ENCODE results near the gene NBR1. TPM values are rescaled to one million over a fixed set of nuclear protein-coding genes. Genes with fewer than 3 reads are reported as not detected.

NBR1 gene
- total RNA-seq, 1 experiment from 2014 or later = 42.8 TPM

DNA sequence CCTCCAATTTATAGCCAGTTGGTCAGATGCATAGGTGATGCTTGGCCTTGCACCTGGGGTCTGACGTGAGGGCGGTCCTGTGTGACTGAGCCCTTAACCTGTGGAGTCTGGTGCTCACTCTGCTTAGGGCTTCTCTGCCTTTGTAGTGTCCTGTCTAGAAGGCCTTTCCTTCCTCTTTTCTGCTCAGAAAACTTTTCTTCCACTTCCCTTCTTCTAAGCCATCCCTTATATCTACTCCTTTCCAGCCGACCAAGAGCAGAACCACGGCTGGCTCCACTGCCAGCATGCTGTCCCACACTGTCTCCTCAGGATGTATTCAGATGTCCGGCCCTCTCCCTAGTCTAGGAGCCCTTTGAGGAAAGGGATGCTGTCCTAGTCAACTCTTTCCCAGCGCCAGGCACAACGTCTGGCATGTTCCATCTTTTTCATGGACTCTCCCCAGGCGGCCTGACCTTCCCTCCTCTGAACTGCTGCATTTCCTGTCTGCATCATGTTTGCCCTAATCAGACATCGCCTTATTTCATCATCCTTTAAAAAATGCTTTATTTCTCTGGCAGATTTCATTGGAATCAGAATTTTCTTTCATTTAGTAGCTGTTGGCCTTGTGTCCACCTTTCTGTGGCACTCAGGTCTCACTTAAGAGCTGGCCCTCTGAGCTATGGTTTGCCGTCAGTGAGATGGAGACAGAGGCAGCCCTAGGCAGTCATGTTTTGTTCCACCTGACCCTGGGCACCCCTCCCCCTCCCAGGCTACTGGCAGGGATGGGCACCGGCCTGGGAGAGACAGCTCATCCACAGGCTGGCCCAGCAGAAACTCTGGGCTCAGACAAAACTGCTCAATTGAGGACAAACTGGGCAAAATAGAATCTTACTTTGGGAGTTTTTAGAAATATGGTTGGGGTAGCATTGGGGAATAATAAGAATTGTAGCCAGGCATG is 30.4 kb upstream of the NBR1 start (continued):
- TF ChIP-seq, protein P1, sequence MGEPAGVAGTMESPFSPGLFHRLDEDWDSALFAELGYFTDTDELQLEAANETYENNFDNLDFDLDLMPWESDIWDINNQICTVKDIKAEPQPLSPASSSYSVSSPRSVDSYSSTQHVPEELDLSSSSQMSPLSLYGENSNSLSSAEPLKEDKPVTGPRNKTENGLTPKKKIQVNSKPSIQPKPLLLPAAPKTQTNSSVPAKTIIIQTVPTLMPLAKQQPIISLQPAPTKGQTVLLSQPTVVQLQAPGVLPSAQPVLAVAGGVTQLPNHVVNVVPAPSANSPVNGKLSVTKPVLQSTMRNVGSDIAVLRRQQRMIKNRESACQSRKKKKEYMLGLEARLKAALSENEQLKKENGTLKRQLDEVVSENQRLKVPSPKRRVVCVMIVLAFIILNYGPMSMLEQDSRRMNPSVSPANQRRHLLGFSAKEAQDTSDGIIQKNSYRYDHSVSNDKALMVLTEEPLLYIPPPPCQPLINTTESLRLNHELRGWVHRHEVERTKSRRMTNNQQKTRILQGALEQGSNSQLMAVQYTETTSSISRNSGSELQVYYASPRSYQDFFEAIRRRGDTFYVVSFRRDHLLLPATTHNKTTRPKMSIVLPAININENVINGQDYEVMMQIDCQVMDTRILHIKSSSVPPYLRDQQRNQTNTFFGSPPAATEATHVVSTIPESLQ (CRISPR knock-in tag; IDR thresholded peaks at IDR 0.05) = no peak
- TF ChIP-seq, protein P2, sequence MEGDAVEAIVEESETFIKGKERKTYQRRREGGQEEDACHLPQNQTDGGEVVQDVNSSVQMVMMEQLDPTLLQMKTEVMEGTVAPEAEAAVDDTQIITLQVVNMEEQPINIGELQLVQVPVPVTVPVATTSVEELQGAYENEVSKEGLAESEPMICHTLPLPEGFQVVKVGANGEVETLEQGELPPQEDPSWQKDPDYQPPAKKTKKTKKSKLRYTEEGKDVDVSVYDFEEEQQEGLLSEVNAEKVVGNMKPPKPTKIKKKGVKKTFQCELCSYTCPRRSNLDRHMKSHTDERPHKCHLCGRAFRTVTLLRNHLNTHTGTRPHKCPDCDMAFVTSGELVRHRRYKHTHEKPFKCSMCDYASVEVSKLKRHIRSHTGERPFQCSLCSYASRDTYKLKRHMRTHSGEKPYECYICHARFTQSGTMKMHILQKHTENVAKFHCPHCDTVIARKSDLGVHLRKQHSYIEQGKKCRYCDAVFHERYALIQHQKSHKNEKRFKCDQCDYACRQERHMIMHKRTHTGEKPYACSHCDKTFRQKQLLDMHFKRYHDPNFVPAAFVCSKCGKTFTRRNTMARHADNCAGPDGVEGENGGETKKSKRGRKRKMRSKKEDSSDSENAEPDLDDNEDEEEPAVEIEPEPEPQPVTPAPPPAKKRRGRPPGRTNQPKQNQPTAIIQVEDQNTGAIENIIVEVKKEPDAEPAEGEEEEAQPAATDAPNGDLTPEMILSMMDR (IDR thresholded peaks at IDR 0.05) = no peak
- no peak for TF ChIP-seq RORB (CRISPR knock-in tag; IDR thresholded peaks at IDR 0.05)
- TF ChIP-seq, protein P3, sequence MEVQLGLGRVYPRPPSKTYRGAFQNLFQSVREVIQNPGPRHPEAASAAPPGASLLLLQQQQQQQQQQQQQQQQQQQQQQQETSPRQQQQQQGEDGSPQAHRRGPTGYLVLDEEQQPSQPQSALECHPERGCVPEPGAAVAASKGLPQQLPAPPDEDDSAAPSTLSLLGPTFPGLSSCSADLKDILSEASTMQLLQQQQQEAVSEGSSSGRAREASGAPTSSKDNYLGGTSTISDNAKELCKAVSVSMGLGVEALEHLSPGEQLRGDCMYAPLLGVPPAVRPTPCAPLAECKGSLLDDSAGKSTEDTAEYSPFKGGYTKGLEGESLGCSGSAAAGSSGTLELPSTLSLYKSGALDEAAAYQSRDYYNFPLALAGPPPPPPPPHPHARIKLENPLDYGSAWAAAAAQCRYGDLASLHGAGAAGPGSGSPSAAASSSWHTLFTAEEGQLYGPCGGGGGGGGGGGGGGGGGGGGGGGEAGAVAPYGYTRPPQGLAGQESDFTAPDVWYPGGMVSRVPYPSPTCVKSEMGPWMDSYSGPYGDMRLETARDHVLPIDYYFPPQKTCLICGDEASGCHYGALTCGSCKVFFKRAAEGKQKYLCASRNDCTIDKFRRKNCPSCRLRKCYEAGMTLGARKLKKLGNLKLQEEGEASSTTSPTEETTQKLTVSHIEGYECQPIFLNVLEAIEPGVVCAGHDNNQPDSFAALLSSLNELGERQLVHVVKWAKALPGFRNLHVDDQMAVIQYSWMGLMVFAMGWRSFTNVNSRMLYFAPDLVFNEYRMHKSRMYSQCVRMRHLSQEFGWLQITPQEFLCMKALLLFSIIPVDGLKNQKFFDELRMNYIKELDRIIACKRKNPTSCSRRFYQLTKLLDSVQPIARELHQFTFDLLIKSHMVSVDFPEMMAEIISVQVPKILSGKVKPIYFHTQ (CRISPR knock-in tag; IDR thresholded peaks at IDR 0.05) = no peak
- no peak for TF ChIP-seq FOXK1 (CRISPR knock-in tag; IDR thresholded peaks at IDR 0.05)
- TF ChIP-seq, protein P4, sequence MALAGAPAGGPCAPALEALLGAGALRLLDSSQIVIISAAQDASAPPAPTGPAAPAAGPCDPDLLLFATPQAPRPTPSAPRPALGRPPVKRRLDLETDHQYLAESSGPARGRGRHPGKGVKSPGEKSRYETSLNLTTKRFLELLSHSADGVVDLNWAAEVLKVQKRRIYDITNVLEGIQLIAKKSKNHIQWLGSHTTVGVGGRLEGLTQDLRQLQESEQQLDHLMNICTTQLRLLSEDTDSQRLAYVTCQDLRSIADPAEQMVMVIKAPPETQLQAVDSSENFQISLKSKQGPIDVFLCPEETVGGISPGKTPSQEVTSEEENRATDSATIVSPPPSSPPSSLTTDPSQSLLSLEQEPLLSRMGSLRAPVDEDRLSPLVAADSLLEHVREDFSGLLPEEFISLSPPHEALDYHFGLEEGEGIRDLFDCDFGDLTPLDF (CRISPR knock-in tag; IDR thresholded peaks at IDR 0.05) = no peak
- TF ChIP-seq, protein P5, sequence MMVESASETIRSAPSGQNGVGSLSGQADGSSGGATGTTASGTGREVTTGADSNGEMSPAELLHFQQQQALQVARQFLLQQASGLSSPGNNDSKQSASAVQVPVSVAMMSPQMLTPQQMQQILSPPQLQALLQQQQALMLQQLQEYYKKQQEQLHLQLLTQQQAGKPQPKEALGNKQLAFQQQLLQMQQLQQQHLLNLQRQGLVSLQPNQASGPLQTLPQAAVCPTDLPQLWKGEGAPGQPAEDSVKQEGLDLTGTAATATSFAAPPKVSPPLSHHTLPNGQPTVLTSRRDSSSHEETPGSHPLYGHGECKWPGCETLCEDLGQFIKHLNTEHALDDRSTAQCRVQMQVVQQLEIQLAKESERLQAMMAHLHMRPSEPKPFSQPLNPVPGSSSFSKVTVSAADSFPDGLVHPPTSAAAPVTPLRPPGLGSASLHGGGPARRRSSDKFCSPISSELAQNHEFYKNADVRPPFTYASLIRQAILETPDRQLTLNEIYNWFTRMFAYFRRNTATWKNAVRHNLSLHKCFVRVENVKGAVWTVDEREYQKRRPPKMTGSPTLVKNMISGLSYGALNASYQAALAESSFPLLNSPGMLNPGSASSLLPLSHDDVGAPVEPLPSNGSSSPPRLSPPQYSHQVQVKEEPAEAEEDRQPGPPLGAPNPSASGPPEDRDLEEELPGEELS (CRISPR knock-in tag; IDR thresholded peaks at IDR 0.05) = no peak
- TF ChIP-seq HMGA2 (CRISPR knock-in tag; IDR thresholded peaks at IDR 0.05) = no peak
- no peak for TF ChIP-seq ZBTB21 (CRISPR knock-in tag; IDR thresholded peaks at IDR 0.05; ENCODE audit: borderline replicate concordance)
- no peak for TF ChIP-seq TEAD4 (CRISPR knock-in tag; IDR thresholded peaks at IDR 0.05)
- no peak for TF ChIP-seq NFYB (CRISPR knock-in tag; conservative IDR thresholded peaks at IDR 0.05; ENCODE audit: low read depth)
- TF ChIP-seq CREM (CRISPR knock-in tag; IDR thresholded peaks at IDR 0.05) = no peak
- TF ChIP-seq IRF2 (CRISPR knock-in tag; IDR thresholded peaks at IDR 0.05; ENCODE audit: borderline replicate concordance, low read depth) = no peak
- no peak for TF ChIP-seq NFATC4 (CRISPR knock-in tag; IDR thresholded peaks at IDR 0.05)

DNA sequence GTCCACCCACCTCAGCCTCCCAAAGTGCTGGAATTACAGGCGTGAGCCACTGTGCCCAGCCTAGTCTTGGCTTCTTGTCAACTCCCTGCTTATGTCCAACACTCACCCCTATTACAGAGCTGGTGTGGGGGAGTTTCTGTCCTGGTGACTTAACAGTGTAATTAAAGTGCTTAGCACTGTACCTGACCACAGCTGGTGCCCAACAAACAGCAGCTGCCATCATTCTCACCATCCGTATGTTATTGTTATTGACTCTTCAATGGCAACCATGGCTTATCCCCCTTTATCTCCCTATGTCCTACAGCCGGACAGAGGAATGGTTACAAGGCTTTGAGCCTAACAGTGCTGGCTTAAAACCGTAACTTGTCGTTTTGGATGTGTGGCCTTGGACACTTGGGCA is 28.9 kb upstream of the NBR1 start:
- POLR2A ChIA-PET = interaction anchor here (0.6 kb wide), 1 partner anchor 9 kb away, joined by 3 read pairs; no protein-coding TSS in a partner anchor
- CTCF ChIA-PET = no interaction called here
- Mint-ChIP-seq H3K27me3 (ENCODE audit: low read depth) (no peaks in the 10 kb centered on the region), H3K4me3 (no peak overlapping the region), H3K27ac (no peak overlapping the region), H3K36me3 (peaks cover 5% of the 10 kb centered on the region; the same call in 1 of the 2 replicates), H3K9me3 (no peaks in the 10 kb centered on the region), H3K4me1 (peaks cover 26% of the 10 kb centered on the region)
- no peak for TF ChIP-seq FOXP1 (CRISPR knock-in tag; IDR thresholded peaks at IDR 0.05; ENCODE audit: borderline replicate concordance)
- DNase-seq (ENCODE audit: low spot score) (no peak), ATAC-seq (no peak)
